SK-N-MC (cell line): ENCODE measurements around the gene SERINC3.

Experiments used
- EZH2 ChIP-seq: fragments of 200-600 bp; sonication (generic); IDR thresholded peaks from one replicate; pipeline ENCODE4 v1.6.1; 2017; ENCODE audit warnings: antibody characterized with exemption
- POLR2AphosphoS5 ChIP-seq: IDR thresholded peaks from 2 replicates; pipeline ENCODE4 v1.6.1; 2012; ENCODE audit warnings: mild to moderate bottlenecking, low read depth, low read length, borderline replicate concordance

GRCh38 chr20:44460795-44461141, 61.1 kb downstream of the SERINC3 start:
- TF ChIP-seq POLR2AphosphoS5, result no peak
- no peak for TF ChIP-seq EZH2
